Jurkat, Clone E6-1 (cell line): ENCODE results near the gene COA7.
"Not testable (repeated sequence)": the region's sequence is repeated elsewhere in the genome, so short reads cannot be mapped to it uniquely, and the experiment has no call there.

Experiments
- DNase-seq: peaks from one replicate; pipeline ENCODE4 v3.0.0-alpha.2; 2011; ENCODE audit warnings: low read depth, low spot score
- H3K4me3 ChIP-seq: 2 replicates; pipeline ENCODE4 v1.5.1; 2011; ENCODE audit warnings: mild to moderate bottlenecking, low read length, control low read depth, moderate library complexity

Gene COA7

GRCh38 chr1:52706941-52707926, 9.1 kb upstream of the COA7 start:
- DNase-seq: no peak
- no peak overlapping the region for H3K4me3 ChIP-seq

DNA sequence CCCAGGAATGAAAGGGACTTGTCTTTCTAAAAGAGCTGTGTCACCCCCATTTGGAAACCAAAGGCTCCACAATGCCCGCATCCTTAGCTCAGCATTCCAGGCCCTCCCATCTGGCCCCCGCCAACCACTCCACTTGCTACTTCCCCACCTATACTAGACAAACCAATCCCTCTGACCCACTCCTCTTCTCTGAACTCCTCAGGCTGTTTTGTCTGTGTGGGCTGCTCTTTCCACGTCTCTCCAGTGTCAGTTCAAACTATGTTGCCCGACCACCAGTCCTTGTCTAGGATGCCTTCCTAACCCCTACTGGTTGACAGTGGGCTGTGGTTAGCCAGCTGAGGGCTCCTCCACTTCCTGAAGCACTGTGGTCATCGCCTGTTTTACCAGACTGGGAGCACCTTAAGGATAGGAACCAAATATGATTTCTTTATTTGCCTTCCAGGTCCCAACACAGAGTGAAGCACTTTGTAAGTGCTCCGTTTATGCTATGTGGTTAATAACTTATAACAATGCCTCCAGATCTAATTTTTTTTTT, 8.1 kb upstream of the COA7 start:
- no peak overlapping the region for H3K4me3 ChIP-seq
- no peak for DNase-seq

DNA sequence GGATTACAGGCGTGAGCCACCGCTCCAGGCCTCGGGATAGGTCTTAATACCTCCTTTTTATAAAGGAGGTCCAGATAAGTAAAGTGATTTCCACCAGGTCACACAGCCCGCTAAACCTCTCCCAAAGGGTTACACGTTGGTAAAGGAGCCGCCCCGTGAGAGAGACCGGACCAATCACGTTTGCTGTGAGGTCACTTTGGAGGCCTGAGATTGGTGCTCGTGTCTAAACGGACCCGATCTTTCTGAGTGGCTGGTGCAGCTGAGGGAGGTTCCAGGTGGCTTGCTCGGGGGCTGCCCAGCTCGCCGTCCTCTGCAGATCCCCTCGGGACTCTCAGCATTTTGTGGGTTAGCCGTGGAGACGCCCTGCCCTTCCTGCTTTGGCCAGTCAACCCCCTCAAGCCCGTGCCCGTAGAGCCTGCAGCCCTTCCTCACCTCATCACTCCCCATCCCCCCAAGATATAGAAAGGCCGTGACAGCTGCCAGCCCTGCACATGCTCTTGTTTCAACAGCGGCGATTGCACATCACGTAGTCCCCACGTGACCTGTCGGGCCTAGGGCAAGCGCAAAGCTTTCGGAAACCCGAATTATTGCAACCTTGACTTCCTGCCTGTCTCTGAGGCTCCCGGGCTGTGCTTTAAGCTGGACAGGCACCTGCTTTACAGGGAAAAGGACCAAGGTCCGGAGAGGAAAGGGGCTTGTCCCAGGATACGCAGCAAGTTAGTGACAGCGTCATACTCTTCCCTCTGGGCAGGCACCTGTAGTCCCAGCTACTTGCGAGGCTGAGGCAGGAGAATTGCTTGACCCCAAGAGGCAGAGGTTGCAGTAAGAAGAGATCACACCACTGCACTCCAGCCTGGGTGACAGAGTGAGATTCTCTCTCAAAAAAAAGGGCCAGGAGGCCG, 5.0 kb upstream of the COA7 start:
- DNase-seq: no peak
- no peak overlapping the region for H3K4me3 ChIP-seq

GRCh38 chr1:52695627-52696026, 2.5 kb downstream of the COA7 start:
- H3K4me3 ChIP-seq: no peak overlapping the region
- no peak for DNase-seq

DNA sequence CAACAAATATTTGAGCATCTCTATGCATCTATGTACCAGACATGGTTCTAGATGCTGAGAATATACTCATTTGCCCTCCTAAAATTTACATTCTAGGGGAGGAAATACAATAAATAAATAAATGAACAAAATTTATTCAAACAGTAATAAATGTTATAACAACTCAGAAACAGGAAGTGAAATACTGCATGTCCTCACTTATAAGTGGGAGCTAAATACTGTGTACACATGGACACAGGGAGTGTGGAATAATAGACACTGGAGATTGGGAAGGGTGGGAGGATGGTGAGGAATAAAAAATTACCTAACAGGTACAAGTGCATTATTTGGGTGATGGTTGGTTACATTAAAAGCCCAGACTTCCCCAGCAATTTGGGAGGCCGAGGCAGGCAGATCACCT, 4.3 kb downstream of the COA7 start:
- no peak overlapping the region for H3K4me3 ChIP-seq
- no peak for DNase-seq

- DNase-seq, H3K4me3 ChIP-seq: not testable (repeated sequence)
Observed at GRCh38 chr1:52693351-52693750, 4.8 kb downstream of the COA7 start.

DNA sequence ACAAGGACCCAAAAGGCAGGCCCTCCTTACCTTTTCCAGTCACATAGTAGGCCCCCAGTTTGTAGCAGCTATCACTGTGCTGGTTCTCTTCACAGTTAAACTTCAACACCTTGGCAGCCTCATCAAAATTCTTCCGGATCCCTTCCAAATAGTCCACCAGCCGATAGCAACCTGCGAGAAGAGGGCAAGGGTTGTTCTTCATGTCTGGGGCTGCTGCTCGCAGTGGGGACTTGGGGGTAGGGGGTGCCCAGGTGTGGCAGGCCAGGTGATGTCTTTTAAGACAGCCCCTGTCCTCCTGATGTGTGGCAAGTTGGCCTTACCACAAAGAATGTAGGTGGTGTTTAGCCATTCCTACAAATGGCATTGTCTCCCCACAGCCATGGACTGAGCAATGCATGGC, 5.5 kb downstream of the COA7 start:
- DNase-seq: no peak
- no peak overlapping the region for H3K4me3 ChIP-seq

- H3K4me3 ChIP-seq: no peak overlapping the region
- no peak for DNase-seq
Observed at GRCh38 chr1:52691821-52692220, 6.3 kb downstream of the COA7 start.

DNA sequence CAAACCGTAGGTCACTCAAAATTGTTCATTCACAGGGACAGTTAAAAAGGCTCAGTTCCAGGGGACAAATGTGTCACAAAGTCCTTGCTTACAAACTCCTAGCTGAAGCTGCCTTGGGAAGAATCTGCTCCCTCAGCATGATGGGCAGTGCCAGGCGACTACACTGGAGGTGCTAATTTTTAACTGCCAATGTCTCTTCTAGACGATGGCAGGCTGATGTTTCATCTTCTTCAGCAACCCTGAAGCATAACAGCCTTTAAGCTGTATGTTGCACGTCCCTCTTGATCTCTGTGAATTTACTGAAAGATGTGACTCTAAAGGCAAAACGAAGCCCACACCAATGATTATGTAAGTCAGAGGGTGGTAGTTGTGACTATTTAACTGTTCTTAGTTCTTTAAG, 11.3 kb downstream of the COA7 start:
- H3K4me3 ChIP-seq: no peak overlapping the region
- DNase-seq: no peak

DNA sequence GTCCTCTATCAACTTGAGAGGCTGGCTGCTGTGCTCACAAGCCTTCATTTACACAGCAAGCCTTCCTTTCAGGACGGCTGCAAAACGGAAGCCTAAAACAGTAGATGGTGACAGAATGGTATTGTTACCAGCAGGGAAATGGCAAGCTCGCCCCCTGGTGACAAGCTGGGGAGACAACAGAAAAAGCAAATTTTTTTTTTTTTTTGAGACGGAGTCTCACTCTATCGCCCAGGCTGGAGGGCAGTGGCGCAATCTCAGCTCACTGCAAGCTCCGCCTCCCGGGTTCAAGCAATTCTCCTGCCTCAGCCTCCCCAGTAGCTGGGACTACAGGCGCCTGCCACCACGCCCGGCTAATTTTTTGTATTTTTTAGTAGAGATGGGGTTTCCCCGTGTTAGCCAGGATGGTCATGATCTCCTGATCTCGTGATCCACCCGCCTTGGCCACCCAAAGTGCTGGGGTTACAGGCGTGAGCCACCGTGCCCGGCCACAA, 11.8 kb downstream of the COA7 start:
- peak; percentile 80 for DNase-seq
- H3K4me3 ChIP-seq: not testable (repeated sequence)

- no peak for DNase-seq
- no peak overlapping the region for H3K4me3 ChIP-seq
Observed at GRCh38 chr1:52684545-52684944, 13.6 kb downstream of the COA7 start.

DNA sequence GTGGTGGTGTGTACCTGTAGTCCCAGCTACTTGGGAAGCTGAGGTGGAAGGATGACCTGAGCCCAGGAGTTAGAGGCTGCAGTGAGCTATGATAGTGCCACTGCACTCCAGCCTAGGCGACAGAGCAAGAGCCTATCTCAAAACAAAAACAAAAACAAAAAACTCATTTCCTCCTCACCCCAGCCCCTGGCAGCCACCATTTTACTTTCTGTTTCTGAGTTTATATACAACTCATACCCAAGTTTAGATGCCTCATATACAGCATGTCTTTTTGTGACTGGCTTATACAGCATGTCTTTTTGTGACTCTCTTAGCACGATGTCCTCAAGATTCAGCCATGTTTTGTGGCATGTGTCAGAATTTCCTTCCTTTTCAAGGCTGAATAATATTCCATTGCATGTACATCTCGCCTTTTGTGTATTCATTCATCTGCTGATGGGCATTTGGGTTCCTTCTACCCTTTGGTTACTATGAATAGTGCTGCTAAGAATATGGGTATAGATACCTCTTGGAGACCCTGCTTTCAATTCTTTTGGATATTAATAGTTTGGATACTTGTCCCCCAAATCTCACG, 14.7 kb downstream of the COA7 start:
- DNase-seq: no peak
- H3K4me3 ChIP-seq: no peak overlapping the region

DNA sequence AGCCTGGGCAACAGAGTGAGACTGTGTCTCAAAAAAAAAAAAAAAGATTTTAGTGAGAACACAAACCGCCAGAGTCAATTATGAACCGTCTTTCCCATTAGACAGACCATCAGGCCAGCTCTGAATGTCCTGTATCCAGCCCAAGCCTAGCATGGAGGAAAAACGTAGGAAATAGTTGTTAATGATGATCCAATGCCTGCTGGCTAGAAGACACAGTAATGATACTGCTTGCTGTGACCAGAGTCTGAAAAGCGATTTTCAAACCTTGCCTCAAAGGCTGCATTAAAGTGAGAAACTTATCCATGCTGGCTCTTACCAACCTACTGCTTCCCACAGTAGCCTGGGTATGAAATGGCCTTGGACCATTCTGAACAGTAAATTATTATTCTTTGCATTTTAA, 17.0 kb downstream of the COA7 start:
- no peak overlapping the region for H3K4me3 ChIP-seq

DNA sequence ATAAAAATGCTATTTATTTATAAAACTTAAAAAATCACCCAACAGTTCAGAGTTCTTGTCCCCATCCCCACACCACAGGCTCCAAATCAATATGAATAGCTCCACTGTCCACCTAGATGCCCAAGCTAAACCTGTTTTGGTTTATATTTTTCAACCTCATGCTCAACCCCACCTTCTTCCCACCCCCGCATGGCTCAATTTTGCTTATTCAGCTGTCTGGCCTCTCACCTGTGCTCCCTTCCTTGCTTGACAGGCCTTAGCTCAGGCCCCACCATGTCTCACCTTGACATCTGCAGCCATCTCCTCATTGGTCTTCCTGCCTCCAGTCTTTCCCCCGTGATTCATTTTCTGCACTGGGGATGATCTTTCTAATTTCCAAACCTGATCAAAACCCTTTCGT, 17.8 kb downstream of the COA7 start:
- no peak for DNase-seq
- no peak overlapping the region for H3K4me3 ChIP-seq

More for the DNA sequence above, 17.0 kb downstream of the COA7 start:
- no peak for DNase-seq

DNA sequence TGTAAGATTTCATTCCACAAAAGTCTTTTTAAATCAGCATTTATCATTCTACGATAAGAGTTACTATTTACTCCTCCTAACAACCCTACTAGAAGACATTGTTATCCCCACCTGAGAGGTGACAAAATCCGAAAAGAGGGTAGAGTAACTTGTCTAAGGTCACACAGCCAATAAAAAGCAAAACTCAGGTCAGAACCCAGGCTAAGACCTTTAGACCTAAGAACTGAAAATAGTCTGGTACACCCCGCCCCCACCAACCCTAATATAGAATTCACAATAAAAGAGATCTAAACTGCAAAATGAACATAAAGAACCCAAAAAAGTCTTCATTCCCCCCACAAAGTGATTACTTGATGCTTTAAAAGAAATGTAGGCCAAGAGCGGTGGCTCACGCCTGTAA, 18.6 kb downstream of the COA7 start:
- H3K4me3 ChIP-seq: no peak overlapping the region
- no peak for DNase-seq

GRCh38 chr1:52679048-52679447, 19.1 kb downstream of the COA7 start:
- DNase-seq: no peak
- H3K4me3 ChIP-seq: no peak overlapping the region

DNA sequence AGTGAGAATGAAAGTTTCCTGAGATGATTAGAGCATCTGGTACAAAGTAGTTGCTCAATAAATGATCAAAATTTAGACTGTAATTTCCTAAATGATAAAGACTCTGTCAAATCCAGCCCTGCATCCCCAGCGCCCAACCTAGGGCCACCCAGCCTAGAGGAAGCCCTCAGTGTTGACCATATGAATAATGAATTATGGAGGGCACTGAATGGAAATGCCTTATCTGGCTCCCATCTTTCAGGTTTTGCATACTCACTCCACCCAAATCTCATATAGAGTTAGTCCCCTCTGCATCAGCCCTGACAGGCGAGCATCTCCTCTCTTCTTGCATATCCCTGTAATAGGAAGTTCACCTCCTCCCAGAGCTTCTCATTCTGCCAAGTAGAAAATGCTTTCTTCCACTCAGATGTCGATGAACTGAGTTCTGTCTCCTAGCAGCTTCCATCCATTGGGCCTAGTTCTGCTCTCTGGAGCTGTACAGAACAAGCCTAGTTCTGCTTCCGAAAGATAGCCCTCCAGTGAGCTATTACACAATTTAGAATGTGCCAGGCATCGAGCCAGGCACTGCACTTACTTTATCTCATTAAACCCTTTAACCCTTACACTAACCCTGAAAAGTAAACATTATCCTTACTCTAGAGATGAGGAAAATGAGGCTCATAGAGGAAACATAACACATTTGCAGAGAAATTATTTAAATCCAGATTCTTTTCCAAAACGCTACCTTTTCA, 20.9 kb downstream of the COA7 start:
- no peak for DNase-seq
- no peak overlapping the region for H3K4me3 ChIP-seq

DNA sequence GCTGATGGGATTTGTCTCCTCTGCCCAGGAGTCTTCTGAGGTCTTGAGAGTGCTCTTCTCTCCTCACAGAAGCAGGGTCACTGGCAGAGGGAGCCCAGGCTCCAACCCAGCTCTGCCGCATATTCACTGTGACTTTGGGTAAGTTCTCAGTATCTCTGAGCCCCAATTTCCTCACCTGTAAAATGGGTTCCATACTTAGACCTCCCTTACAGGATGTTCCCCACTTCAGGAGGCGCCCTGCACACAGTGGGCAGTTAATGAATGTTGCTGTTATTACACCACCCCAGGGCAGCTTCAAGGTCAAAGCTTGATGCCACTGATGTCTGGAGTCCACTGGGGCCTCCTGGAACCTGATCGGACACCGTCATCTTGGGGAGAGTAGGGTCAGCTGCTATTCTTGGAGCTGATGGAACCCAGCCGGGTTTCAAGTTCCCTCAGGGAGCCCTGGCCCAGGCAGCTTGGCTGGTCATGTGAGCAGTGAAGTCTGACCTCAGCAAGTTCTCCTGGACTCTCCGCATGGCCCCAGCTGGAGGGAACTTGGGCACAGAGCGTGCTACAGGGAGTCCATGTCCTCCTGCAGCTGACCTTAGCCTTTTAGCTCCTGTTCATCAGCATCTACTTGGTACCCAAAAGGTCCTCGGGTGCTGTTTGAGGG, 21.8 kb downstream of the COA7 start:
- H3K4me3 ChIP-seq: no peak overlapping the region
- DNase-seq: no peak
